ENCODE data around the gene XYLT1.

The XYLT1 gene

DNA sequence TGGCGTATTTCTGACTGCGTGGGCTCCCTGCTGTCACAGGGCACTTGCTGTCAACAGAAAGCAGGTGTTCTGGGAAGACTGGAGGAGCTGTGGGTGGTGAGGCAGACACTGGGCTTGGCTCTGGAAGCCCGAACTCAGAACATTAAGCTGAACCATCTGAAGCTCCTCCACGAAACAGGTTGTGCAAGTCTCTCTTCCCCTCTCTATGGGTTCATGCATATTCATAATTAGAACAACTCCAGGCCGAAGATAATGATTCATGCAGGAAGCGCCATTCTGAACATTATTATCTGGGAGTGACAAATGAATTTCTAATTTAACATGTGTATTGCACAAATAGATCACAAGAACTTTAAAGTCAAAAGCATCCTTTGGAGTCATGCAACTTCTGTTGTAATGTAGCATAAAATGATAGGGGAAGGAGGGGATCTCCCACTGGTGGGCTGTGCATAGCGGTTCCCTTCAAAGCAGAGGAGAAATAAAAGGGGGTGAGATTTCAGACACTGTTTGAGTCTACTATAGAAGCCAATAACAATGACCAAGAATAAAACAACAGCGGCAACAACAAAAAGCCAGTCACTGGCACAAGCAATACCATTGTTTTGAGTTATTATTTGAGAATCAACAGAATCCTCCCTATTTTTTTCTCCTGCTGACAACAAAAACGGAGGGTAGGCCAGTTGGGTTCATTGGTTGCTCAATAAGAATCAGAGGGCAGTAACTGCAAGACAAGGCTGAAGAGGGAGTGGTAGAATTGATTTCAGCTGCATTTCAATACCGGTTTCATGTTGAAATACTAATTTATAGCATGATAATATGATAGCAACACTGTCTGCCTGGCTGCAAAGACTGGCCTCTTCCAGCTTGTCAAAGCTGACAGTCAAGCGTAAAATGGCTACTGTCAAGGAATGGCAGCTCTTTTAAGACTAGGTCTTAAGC is 407.3 kb downstream of the XYLT1 start:
- no peak for DNase-seq (ENCODE audit: low read depth, low spot score)

- no peak for DNase-seq (ENCODE audit: low read depth, low spot score)
Measured at GRCh38 chr16:17062676-17063075, 408.1 kb downstream of the XYLT1 start.

DNA sequence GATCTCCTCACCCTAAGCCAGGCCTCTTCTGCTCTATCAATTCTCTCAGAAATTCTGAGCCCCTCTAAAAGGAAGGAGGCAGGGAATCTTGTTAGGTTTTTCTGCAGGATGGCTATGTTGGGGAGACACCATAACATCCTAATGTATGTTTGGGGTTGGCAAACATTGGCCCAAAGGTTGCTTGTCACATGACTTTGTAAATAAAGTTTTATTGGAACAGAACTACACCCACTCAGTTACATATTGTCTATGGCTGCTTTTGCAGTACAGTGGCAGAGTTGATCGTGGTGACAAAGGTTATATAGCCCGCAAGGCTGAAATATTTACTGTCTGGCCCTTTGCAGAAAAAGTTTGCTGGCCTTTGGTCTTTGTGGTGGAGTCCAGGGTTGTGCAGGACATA is 409.4 kb downstream of the XYLT1 start:
- no peak for DNase-seq (ENCODE audit: low read depth, low spot score)

- no peak for DNase-seq (ENCODE audit: low read depth, low spot score)
Measured at GRCh38 chr16:17058471-17058870, 412.3 kb downstream of the XYLT1 start.

DNA sequence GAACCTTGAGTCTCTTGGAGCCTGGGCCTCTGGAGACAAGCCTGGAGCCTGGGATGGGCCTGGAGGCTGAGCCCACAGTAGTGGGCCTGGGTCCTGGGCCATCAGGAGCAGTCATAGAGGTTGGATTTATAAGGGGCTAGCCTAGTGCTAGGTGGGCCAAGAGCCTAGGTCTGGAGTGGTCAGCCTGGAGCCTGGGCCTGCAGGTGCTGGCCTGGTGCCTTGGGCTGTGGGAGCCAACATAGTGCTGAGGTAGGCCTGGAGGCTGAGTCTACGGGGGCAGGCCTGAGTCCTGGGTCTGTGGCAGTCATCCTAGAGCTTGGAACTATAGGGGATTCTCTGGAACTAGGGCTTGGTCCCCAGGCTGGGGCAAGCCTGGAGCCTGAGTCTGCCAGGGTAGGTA is 414.1 kb downstream of the XYLT1 start:
- DNase-seq (ENCODE audit: low read depth, low spot score) = no peak

DNA sequence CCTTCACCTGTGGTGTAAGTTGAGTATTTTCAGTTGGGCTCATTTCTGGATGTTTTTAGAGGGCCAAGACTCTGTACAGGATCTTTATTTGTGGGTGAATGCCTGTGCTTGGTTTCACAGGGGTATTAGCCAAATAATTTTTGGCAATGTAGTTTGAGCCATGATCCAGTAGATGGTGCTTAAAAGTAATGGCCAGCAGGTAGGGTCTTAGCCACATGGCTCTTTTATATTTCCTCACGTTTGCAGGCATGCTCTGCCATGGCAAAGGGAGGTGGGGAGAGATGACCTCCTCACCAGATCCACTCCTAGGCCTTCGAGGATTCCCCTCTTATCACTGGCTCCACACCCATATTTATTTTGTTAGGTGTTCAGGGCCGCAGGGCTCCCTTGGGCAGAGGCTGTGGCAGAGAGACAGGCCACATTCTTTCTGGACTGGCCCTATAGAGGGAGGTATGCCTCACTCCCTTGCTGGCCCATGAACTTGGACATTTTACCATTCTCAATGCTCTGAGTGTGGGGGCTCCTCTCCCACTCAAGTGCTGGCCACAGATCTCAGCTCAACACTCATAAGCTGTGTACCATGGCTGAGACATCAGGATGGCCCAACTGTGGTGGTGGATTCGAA is 417.1 kb downstream of the XYLT1 start:
- no peak for DNase-seq (ENCODE audit: low read depth, low spot score)
